HEK293 (cell line): ENCODE measurements around the gene GPATCH4.
A peak's percentile ranks its signal among the peaks of the same experiment; 100 is the strongest.

ENCODE experiments used
- CTCF ChIA-PET: fragments of 350-600 bp; formaldehyde crosslinking; extraction: SDS; loops from one replicate; lab custom pipeline; 2021; ENCODE audit warnings: antibody characterized with exemption; lab: Yijun Ruan, JAX
- POLR2A ChIA-PET: fragments of 300-600 bp; formaldehyde crosslinking; extraction: SDS; loops from one replicate; lab custom pipeline; 2020; ENCODE audit warnings: antibody characterized with exemption, inconsistent platforms; lab: Yijun Ruan, JAX
- H3K27ac ChIP-seq: fragments of 200-500 bp; sonication (Bioruptor generic); 2 replicates; pipeline ENCODE4 v1.5.1; 2014; ENCODE audit warnings: low read depth, low read length, control low read depth, inconsistent platforms; ENCODE audit errors: extremely low read depth
- H3K36me3 ChIP-seq, 2 experiments: fragments of 200-500 bp in 1 of 2; sonication (Bioruptor generic) in 1 of 2; 1 replicate in 1 of 2; 2 replicates in 1 of 2; pipeline ENCODE4 v1.5.1; 2014 to 2017; ENCODE audit warnings: inconsistent platforms in 2 of 2, low read length in 2 of 2; ENCODE audit not compliant: control insufficient read depth in 2 of 2, insufficient read depth in 1 of 2
- H3K4me1 ChIP-seq: fragments of 200-500 bp; sonication (Bioruptor generic); 2 replicates; pipeline ENCODE4 v1.5.1; 2014; ENCODE audit warnings: mild to moderate bottlenecking, low read length, inconsistent platforms; ENCODE audit not compliant: control insufficient read depth, insufficient read depth
- H3K4me3 ChIP-seq: 2 replicates; pipeline ENCODE4 v1.5.1; 2011; ENCODE audit warnings: low read depth, mild to moderate bottlenecking, control low read depth, low read length, moderate library complexity
- H3K9me3 ChIP-seq: fragments of 200-500 bp; sonication (Bioruptor generic); 2 replicates; pipeline ENCODE4 v1.5.1; 2014; ENCODE audit warnings: low read depth, low read length, inconsistent platforms; ENCODE audit not compliant: control insufficient read depth, insufficient read depth
- GLIS2 ChIP-seq: fragments of 450-650 bp; formaldehyde crosslinking; IDR thresholded peaks from 2 replicates; pipeline ENCODE4 v1.5.1; 2016; ENCODE audit warnings: missing biosample characterization, missing genetic modification characterization
- HOXC10 ChIP-seq: sonication (generic); formaldehyde crosslinking; IDR thresholded peaks from 2 replicates; pipeline ENCODE4 v1.8.1; 2023; ENCODE audit warnings: mild to moderate bottlenecking, missing genetic modification reagents
- RBAK ChIP-seq: fragments of 450-650 bp; formaldehyde crosslinking; IDR thresholded peaks from 2 replicates; pipeline ENCODE4 v1.5.1; 2016; ENCODE audit warnings: missing biosample characterization, missing genetic modification characterization
- ZNF169 ChIP-seq: fragments of 450-650 bp; formaldehyde crosslinking; IDR thresholded peaks from 2 replicates; pipeline ENCODE4 v1.5.1; 2016; ENCODE audit warnings: missing biosample characterization, missing genetic modification characterization
- ZNF19 ChIP-seq: fragments of 450-650 bp; formaldehyde crosslinking; IDR thresholded peaks from 2 replicates; pipeline ENCODE4; 2016; ENCODE audit warnings: missing biosample characterization, missing genetic modification characterization, low read depth
- ZNF211 ChIP-seq: fragments of 450-650 bp; formaldehyde crosslinking; IDR thresholded peaks from 2 replicates; pipeline ENCODE4 v1.5.1; 2016; ENCODE audit warnings: low read depth, missing biosample characterization, missing genetic modification characterization
- ZNF24 ChIP-seq: fragments of 450-650 bp; formaldehyde crosslinking; IDR thresholded peaks from 2 replicates; pipeline ENCODE4 v1.5.1; 2016; ENCODE audit warnings: missing biosample characterization, missing genetic modification characterization
- ZNF366 ChIP-seq: fragments of 450-650 bp; formaldehyde crosslinking; conservative IDR thresholded peaks from 2 replicates; pipeline ENCODE4 v1.5.1; 2016; ENCODE audit warnings: missing biosample characterization, missing genetic modification characterization
- ZNF558 ChIP-seq: fragments of 450-650 bp; formaldehyde crosslinking; IDR thresholded peaks from 2 replicates; pipeline ENCODE4 v1.5.1; 2016; ENCODE audit warnings: missing biosample characterization, missing genetic modification characterization
- ZNF747 ChIP-seq: fragments of 450-650 bp; formaldehyde crosslinking; IDR thresholded peaks from 2 replicates; pipeline ENCODE4 v1.5.1; 2016; ENCODE audit warnings: missing biosample characterization, missing genetic modification characterization
- TF ChIP-seq, protein P1 (sequence below): fragments of 450-650 bp; formaldehyde crosslinking; IDR thresholded peaks from 2 replicates; pipeline ENCODE4 v1.5.1; 2016; ENCODE audit warnings: missing biosample characterization, missing genetic modification characterization, borderline replicate concordance
- TF ChIP-seq, protein P2 (sequence below): fragments of 450-650 bp; formaldehyde crosslinking; IDR thresholded peaks from 2 replicates; pipeline ENCODE4 v1.5.1; 2016; ENCODE audit warnings: missing biosample characterization, missing genetic modification characterization
- TF ChIP-seq, protein P3 (sequence below): fragments of 450-650 bp; formaldehyde crosslinking; IDR thresholded peaks from 2 replicates; pipeline ENCODE4 v1.5.1; 2016; ENCODE audit warnings: missing biosample characterization, missing genetic modification characterization
- TF ChIP-seq, protein P4 (sequence below): fragments of 450-650 bp; formaldehyde crosslinking; optimal IDR thresholded peaks from 2 replicates; pipeline ENCODE3; 2016; ENCODE audit warnings: missing biosample characterization, mild to moderate bottlenecking, missing genetic modification characterization
- TF ChIP-seq, protein P5 (sequence below): fragments of 450-650 bp; formaldehyde crosslinking; IDR thresholded peaks from 2 replicates; pipeline ENCODE4 v1.5.1; 2017; ENCODE audit warnings: missing biosample characterization, missing genetic modification characterization
- TF ChIP-seq, protein P6 (sequence below): fragments of 450-650 bp; formaldehyde crosslinking; IDR thresholded peaks from 2 replicates; pipeline ENCODE4 v1.5.1; 2016; ENCODE audit warnings: missing biosample characterization, missing genetic modification characterization
- TF ChIP-seq, protein P7 (sequence below): fragments of 450-650 bp; formaldehyde crosslinking; IDR thresholded peaks from 2 replicates; pipeline ENCODE4 v1.5.1; 2016; ENCODE audit warnings: missing biosample characterization, missing genetic modification characterization

The GPATCH4 gene

DNA sequence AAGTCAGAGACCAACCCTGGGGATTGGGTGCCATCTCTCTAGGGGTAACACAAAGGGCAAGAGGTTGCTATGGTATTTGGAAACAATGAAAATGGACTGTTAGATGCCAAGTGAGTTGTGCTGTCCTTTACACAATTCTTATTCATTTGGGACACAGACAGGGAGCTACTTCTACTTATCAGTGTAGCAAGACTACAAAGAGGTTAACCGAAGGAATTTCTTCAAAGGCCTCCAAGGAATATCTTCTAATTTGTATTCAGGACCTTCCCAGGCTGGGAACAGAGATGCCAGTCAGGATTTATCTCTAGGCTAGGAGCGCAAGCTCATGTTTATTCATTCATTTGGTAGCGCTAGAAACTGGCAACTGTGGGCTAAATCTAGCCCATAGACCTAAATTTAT, 7.1 kb downstream of the GPATCH4 start (continued):
- TF ChIP-seq, protein P1, sequence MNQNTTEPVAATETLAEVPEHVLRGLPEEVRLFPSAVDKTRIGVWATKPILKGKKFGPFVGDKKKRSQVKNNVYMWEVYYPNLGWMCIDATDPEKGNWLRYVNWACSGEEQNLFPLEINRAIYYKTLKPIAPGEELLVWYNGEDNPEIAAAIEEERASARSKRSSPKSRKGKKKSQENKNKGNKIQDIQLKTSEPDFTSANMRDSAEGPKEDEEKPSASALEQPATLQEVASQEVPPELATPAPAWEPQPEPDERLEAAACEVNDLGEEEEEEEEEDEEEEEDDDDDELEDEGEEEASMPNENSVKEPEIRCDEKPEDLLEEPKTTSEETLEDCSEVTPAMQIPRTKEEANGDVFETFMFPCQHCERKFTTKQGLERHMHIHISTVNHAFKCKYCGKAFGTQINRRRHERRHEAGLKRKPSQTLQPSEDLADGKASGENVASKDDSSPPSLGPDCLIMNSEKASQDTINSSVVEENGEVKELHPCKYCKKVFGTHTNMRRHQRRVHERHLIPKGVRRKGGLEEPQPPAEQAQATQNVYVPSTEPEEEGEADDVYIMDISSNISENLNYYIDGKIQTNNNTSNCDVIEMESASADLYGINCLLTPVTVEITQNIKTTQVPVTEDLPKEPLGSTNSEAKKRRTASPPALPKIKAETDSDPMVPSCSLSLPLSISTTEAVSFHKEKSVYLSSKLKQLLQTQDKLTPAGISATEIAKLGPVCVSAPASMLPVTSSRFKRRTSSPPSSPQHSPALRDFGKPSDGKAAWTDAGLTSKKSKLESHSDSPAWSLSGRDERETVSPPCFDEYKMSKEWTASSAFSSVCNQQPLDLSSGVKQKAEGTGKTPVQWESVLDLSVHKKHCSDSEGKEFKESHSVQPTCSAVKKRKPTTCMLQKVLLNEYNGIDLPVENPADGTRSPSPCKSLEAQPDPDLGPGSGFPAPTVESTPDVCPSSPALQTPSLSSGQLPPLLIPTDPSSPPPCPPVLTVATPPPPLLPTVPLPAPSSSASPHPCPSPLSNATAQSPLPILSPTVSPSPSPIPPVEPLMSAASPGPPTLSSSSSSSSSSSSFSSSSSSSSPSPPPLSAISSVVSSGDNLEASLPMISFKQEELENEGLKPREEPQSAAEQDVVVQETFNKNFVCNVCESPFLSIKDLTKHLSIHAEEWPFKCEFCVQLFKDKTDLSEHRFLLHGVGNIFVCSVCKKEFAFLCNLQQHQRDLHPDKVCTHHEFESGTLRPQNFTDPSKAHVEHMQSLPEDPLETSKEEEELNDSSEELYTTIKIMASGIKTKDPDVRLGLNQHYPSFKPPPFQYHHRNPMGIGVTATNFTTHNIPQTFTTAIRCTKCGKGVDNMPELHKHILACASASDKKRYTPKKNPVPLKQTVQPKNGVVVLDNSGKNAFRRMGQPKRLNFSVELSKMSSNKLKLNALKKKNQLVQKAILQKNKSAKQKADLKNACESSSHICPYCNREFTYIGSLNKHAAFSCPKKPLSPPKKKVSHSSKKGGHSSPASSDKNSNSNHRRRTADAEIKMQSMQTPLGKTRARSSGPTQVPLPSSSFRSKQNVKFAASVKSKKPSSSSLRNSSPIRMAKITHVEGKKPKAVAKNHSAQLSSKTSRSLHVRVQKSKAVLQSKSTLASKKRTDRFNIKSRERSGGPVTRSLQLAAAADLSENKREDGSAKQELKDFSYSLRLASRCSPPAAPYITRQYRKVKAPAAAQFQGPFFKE (tag by site-specific recombination): no peak

DNA sequence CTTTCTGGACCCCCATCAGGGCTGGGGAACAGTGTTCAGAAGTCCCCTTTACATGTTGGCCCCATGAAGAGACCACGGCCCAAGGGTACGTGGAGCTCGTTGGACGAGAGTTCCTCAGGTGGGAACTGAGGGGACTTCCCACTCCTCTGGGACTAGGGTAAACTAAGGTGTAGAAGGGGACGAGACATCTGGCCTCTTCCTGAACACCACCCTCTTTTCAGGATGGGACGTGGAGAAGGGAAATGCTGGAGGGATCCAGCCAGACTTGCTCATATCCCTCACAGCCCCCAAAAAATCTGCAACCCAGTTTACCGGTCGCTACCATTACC, 7.7 kb downstream of the GPATCH4 start:
- Histone ChIP-seq H3K4me3 (no peak overlapping the region), H3K9me3 (no peaks in the 10 kb centered on the region), H3K36me3 (peaks cover 0 to 63% of the 10 kb centered on the region in 2 experiments; a peak in 1 of 3 replicates), H3K27ac (no peak overlapping the region), H3K4me1 (no peaks in the 10 kb centered on the region)
- TF ChIP-seq, protein P2, sequence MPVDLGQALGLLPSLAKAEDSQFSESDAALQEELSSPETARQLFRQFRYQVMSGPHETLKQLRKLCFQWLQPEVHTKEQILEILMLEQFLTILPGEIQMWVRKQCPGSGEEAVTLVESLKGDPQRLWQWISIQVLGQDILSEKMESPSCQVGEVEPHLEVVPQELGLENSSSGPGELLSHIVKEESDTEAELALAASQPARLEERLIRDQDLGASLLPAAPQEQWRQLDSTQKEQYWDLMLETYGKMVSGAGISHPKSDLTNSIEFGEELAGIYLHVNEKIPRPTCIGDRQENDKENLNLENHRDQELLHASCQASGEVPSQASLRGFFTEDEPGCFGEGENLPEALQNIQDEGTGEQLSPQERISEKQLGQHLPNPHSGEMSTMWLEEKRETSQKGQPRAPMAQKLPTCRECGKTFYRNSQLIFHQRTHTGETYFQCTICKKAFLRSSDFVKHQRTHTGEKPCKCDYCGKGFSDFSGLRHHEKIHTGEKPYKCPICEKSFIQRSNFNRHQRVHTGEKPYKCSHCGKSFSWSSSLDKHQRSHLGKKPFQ (tag by site-specific recombination): peak; percentile 51
- no peak for TF ChIP-seq ZNF558 (tag by site-specific recombination)
- ChIA-PET CTCF (interaction anchor here (0.8 to 2.0 kb wide), 4 partner anchors 9 to 132 kb away, joined by 3 to 7 read pairs (median 4); no protein-coding TSS in a partner anchor), POLR2A (interaction anchor here (1.0 to 1.6 kb wide), 3 partner anchors 11 to 136 kb away, joined by 3 to 8 read pairs (median 5); partner anchors contain the start of gene MEF2D)

DNA sequence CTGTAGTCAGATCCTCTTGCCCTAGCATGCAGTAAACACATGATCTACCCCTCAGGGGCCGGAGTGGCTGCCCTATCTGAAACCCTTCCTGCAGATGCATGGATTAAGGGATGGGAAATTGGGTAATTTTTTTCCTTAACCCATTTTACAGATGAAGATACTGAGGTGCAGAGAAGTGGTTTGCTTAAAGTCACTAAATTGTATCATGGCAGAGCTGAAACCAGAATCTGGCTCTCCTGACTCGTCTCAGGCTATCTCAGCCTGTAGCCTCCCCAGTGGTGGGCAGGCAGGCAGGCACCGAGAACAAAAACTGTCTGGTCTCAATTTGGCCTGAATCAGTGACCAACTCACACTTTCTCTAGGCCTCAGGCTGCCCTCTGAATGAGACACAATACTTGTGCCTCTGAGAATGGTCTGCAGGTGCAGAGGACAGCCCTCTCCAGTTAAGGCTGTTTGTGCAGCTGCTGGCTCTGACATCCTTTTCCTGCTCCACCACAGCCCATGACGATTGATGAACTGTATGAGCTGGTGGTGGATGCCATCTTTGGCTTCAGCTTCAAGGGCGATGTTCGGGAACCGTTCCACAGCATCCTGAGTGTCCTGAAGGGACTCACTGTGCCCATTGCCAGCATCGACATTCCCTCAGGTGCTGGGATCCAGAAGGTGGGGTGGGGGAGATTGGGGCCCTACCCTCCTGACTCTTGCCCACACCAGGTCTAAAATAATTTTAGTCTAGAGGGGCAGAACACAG, 8.2 kb downstream of the GPATCH4 start:
- Histone ChIP-seq H3K4me1 (no peaks in the 10 kb centered on the region), H3K36me3 (peaks cover 0 to 58% of the 10 kb centered on the region in 2 experiments; a peak in 1 of 3 replicates), H3K4me3 (no peak overlapping the region), H3K27ac (no peak overlapping the region), H3K9me3 (no peaks in the 10 kb centered on the region)
- CTCF ChIA-PET: interaction anchor here (0.5 to 2.0 kb wide), 8 partner anchors 8 to 325 kb away, joined by 3 to 7 read pairs (median 4); no protein-coding TSS in a partner anchor
- POLR2A ChIA-PET: interaction anchor here (1.0 to 2.1 kb wide), 4 partner anchors 11 to 136 kb away, joined by 3 to 9 read pairs (median 6); partner anchors contain the start of gene MEF2D
- TF ChIP-seq, protein P3, sequence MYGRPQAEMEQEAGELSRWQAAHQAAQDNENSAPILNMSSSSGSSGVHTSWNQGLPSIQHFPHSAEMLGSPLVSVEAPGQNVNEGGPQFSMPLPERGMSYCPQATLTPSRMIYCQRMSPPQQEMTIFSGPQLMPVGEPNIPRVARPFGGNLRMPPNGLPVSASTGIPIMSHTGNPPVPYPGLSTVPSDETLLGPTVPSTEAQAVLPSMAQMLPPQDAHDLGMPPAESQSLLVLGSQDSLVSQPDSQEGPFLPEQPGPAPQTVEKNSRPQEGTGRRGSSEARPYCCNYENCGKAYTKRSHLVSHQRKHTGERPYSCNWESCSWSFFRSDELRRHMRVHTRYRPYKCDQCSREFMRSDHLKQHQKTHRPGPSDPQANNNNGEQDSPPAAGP (tag by site-specific recombination): no peak
- TF ChIP-seq ZNF169 (tag by site-specific recombination) (no peak), ZNF747 (tag by site-specific recombination) (no peak), HOXC10 (CRISPR knock-in tag) (no peak), RBAK (tag by site-specific recombination) (no peak), ZNF24 (tag by site-specific recombination) (peak; percentile 21; the same call in 1 of the 2 replicates), ZNF366 (tag by site-specific recombination) (no peak; the same call in 1 of the 2 replicates), ZNF211 (tag by site-specific recombination) (no peak), GLIS2 (tag by site-specific recombination) (no peak), ZNF19 (tag by site-specific recombination) (no peak)
- TF ChIP-seq, protein P4, sequence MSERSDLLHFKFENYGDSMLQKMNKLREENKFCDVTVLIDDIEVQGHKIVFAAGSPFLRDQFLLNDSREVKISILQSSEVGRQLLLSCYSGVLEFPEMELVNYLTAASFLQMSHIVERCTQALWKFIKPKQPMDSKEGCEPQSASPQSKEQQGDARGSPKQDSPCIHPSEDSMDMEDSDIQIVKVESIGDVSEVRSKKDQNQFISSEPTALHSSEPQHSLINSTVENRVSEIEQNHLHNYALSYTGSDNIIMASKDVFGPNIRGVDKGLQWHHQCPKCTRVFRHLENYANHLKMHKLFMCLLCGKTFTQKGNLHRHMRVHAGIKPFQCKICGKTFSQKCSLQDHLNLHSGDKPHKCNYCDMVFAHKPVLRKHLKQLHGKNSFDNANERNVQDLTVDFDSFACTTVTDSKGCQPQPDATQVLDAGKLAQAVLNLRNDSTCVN (tag by site-specific recombination): no peak
- TF ChIP-seq, protein P5, sequence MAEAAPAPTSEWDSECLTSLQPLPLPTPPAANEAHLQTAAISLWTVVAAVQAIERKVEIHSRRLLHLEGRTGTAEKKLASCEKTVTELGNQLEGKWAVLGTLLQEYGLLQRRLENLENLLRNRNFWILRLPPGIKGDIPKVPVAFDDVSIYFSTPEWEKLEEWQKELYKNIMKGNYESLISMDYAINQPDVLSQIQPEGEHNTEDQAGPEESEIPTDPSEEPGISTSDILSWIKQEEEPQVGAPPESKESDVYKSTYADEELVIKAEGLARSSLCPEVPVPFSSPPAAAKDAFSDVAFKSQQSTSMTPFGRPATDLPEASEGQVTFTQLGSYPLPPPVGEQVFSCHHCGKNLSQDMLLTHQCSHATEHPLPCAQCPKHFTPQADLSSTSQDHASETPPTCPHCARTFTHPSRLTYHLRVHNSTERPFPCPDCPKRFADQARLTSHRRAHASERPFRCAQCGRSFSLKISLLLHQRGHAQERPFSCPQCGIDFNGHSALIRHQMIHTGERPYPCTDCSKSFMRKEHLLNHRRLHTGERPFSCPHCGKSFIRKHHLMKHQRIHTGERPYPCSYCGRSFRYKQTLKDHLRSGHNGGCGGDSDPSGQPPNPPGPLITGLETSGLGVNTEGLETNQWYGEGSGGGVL (tag by site-specific recombination): no peak
- TF ChIP-seq, protein P6, sequence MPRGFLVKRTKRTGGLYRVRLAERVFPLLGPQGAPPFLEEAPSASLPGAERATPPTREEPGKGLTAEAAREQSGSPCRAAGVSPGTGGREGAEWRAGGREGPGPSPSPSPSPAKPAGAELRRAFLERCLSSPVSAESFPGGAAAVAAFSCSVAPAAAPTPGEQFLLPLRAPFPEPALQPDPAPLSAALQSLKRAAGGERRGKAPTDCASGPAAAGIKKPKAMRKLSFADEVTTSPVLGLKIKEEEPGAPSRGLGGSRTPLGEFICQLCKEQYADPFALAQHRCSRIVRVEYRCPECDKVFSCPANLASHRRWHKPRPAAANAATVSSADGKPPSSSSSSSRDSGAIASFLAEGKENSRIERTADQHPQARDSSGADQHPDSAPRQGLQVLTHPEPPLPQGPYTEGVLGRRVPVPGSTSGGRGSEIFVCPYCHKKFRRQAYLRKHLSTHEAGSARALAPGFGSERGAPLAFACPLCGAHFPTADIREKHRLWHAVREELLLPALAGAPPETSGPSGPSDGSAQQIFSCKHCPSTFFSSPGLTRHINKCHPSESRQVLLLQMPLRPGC (tag by site-specific recombination): no peak
- TF ChIP-seq, protein P7, sequence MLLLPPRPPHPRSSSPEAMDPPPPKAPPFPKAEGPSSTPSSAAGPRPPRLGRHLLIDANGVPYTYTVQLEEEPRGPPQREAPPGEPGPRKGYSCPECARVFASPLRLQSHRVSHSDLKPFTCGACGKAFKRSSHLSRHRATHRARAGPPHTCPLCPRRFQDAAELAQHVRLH (tag by site-specific recombination): 0 out of 2 replicates have a peak, but pooled peaks have one; percentile 48
